Ascending aorta (tissue), 2 donors: ENCODE measurements around the gene ZSCAN18. TPM values are rescaled to one million over a fixed set of nuclear protein-coding genes. Genes with fewer than 3 reads are reported as not detected.
A peak's percentile ranks its signal among the peaks of the same experiment; 100 is the strongest.

Experiments
- DNase-seq, 2 donors: peaks; one replicate each; pipeline ENCODE4 v3.0.0-alpha.2; 2019; ENCODE audit warnings: low spot score in 2 of 2
- H3K27ac ChIP-seq, 2 donors: fragments of 200-600 bp; sonication (generic); one replicate each; pipeline ENCODE4 v1.5.1; 2016 to 2017; ENCODE audit warnings: mild to moderate bottlenecking in 1 of 2
- H3K27me3 ChIP-seq: fragments of 200-600 bp; sonication (generic); one replicate; pipeline ENCODE4 v1.5.1; 2017
- H3K36me3 ChIP-seq, 2 donors: fragments of 200-600 bp; sonication (generic); one replicate each; pipeline ENCODE4 v1.5.1; 2016
- H3K4me1 ChIP-seq, 2 donors: fragments of 200-600 bp; sonication (generic); one replicate each; pipeline ENCODE4 v1.5.1; 2016 to 2017; ENCODE audit warnings: mild to moderate bottlenecking in 1 of 2
- H3K4me3 ChIP-seq, 2 donors: fragments of 200-600 bp; sonication (generic); one replicate each; pipeline ENCODE4 v1.5.1; 2016 to 2017; ENCODE audit warnings: mild to moderate bottlenecking in 1 of 2
- H3K9me3 ChIP-seq, 2 donors: fragments of 200-600 bp; sonication (generic); one replicate each; pipeline ENCODE4 v1.5.1; 2016
- intact Hi-C: fragments of 100-400 bp; cut with DNase I; formaldehyde crosslinking; loops from one replicate; pipeline ENCODE4 v1.15.1; 2023
- total RNA-seq: library from RNA; depleted of rRNA; stranded (reverse); fragments of >200 nt; gene quantifications from one replicate; pipeline ENCODE4 v1.1.0, GENCODE V29; 2016
- TF ChIP-seq, protein P1 (sequence below), 3 experiments: fragments of 200-600 bp in 2 of 3; fragments of 450-650 bp in 1 of 3; sonication (generic) in 2 of 3; IDR thresholded peaks; one replicate each; pipeline ENCODE4 v1.5.1; 2016 to 2019; ENCODE audit warnings: antibody characterized with exemption in 3 of 3, mild to moderate bottlenecking in 1 of 3, moderate library complexity in 1 of 3

Gene ZSCAN18
- total RNA-seq, 1 donor from 2014 or later, result 181 TPM

DNA sequence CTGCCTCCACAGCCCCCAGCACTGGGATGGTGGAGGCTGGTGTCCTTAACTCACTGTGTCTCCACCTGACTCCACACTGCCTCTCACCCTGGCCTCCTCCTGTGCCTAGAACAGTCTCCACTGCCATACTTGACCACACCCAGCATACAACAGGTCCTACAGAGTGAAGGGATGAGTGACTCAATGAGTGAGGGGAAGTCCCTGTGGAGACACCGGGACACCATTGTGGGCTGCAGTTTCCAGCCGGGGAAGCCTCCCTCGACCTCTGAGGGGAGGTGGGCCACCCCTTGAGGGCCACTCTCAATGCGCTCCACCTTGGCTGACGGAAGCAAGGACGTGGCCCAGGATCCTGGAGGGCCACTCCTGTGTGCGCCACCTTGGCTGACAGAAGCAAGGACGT is 41.8 kb downstream of the ZSCAN18 start:
- no peak for DNase-seq
- intact Hi-C loops, result no loop called here

DNA sequence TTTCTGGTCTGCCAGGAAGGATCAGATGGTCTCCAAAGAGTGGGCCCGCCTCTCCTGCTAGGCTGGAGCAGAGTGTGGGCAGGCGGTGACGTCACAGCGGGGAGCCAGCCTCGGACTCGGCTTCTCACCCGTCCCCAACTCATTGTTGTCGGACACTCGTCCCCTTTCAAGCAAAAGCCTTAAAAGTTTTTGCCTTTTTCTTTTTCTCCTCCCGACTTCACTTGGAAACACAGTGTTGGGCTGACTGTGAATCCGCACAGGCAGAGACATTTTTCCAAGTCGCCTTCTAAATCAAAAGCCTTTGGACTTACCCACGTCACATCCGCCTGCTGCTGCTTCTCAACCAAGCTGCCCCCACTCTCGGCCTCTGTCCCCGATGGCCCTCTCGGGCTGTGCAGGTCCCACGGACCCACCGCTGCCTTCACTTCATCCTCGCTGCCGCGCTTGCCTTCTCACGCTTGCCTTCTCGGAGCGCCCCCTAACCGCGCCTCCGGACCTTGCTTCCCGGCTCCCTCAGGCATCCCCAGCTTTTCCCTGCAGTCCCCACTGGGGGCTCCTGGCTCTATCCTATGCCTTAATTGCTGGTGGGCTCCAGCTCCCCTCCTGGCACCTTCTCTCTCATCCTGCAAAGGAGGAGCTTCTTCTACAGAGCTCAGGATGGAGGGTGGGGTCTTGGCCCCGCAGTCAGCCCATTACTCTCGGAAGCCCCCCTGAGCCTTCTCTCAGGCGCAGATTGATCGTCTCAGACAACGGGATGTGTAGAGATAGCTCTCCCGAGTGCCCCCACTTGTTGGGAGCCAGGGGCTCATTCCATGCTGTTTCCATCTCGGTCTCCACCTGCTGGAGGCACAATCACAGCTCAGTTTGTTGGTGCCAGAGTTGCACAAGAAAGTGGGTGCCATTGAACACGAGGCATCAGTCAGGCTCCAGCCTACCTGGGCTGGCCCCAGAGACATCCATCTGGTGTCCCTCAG is 42.8 kb downstream of the ZSCAN18 start:
- intact Hi-C loops, result no loop called here
- peak overlapping the region; percentile 40 for H3K4me3 ChIP-seq
- DNase-seq, result no peak
- no peaks in the 10 kb centered on the region for H3K27me3 ChIP-seq
- H3K27ac ChIP-seq, result peak overlapping the region in 1 of 2 donors; percentile 2
- peaks cover 0 to 4% of the 10 kb centered on the region in 2 donors for H3K4me1 ChIP-seq
- H3K36me3 ChIP-seq, result no peaks in the 10 kb centered on the region
- peaks cover 13% of the 10 kb centered on the region in 2 donors for H3K9me3 ChIP-seq
- TF ChIP-seq, protein P1, sequence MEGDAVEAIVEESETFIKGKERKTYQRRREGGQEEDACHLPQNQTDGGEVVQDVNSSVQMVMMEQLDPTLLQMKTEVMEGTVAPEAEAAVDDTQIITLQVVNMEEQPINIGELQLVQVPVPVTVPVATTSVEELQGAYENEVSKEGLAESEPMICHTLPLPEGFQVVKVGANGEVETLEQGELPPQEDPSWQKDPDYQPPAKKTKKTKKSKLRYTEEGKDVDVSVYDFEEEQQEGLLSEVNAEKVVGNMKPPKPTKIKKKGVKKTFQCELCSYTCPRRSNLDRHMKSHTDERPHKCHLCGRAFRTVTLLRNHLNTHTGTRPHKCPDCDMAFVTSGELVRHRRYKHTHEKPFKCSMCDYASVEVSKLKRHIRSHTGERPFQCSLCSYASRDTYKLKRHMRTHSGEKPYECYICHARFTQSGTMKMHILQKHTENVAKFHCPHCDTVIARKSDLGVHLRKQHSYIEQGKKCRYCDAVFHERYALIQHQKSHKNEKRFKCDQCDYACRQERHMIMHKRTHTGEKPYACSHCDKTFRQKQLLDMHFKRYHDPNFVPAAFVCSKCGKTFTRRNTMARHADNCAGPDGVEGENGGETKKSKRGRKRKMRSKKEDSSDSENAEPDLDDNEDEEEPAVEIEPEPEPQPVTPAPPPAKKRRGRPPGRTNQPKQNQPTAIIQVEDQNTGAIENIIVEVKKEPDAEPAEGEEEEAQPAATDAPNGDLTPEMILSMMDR (IDR thresholded peaks at IDR 0.05), result no peak

More for the DNA sequence above, 41.8 kb downstream of the ZSCAN18 start:
- Histone ChIP-seq H3K27me3 (no peaks in the 10 kb centered on the region), H3K4me3 (no peak overlapping the region), H3K27ac (no peak overlapping the region), H3K36me3 (no peaks in the 10 kb centered on the region), H3K9me3 (peaks cover 9 to 16% of the 10 kb centered on the region in 2 donors), H3K4me1 (peaks cover 0 to 4% of the 10 kb centered on the region in 2 donors)
- TF ChIP-seq, protein P1 (IDR thresholded peaks at IDR 0.05), result no peak

DNA sequence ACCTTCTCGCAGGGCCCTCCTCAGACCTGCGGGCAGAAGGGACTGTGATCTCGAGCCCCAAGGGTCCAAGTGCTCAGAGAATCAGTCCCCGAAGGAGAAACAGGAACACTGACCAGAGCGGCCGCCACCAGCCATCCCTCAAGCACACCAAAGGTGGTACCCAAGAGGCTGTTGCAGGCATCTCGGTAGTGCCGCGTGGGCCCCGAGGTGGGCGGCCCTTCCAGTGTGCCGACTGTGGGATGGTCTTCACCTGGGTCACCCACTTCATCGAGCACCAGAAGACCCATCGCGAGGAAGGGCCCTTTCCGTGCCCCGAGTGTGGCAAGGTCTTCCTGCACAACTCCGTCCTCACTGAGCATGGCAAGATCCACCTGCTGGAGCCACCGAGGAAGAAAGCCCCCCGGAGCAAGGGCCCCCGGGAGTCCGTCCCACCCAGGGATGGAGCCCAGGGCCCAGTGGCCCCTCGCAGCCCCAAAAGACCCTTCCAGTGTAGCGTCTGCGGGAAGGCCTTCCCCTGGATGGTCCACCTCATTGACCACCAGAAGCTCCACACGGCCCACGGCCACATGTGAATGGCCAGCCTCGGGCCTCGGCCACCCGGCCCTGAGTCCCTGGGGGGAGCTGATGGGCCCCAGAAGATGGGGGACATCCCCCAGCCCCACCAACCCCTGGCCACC is 44.4 kb downstream of the ZSCAN18 start:
- H3K27ac ChIP-seq, result no peak overlapping the region
- TF ChIP-seq, protein P1 (IDR thresholded peaks at IDR 0.05), result no peak
- H3K27me3 ChIP-seq, result no peaks in the 10 kb centered on the region
- no peak overlapping the region for H3K4me3 ChIP-seq
- H3K4me1 ChIP-seq, result no peaks in the 10 kb centered on the region
- H3K9me3 ChIP-seq, result peaks cover 23 to 25% of the 10 kb centered on the region in 2 donors
- no peaks in the 10 kb centered on the region for H3K36me3 ChIP-seq
- intact Hi-C loops, result no loop called here
- no peak for DNase-seq

DNA sequence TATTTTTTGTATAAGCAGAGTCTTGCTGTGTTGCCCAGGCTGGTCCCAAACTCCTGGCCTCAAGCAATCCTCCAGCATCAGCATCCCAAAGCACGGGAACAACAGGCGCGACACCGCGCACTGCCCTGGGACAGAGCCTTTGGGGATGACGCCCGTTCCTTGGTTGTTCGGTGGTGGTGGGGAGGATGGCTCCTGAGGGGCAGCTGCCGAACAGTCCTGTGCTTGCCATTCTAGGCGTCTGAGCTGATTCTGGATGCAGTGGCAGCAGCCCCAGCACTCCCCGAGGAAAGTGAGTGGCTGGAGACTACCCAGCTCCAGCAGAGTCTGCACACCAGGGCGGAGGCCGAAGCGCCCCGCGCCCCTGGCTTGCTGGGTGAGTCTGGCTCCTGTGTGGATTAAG is 45.8 kb downstream of the ZSCAN18 start:
- Histone ChIP-seq H3K9me3 (peaks cover 20 to 23% of the 10 kb centered on the region in 2 donors), H3K4me3 (no peak overlapping the region), H3K4me1 (no peaks in the 10 kb centered on the region), H3K27me3 (no peaks in the 10 kb centered on the region), H3K36me3 (no peaks in the 10 kb centered on the region), H3K27ac (no peak overlapping the region)
- intact Hi-C loops, result no loop called here
- no peak for DNase-seq
- TF ChIP-seq, protein P1 (IDR thresholded peaks at IDR 0.05), result no peak

DNA sequence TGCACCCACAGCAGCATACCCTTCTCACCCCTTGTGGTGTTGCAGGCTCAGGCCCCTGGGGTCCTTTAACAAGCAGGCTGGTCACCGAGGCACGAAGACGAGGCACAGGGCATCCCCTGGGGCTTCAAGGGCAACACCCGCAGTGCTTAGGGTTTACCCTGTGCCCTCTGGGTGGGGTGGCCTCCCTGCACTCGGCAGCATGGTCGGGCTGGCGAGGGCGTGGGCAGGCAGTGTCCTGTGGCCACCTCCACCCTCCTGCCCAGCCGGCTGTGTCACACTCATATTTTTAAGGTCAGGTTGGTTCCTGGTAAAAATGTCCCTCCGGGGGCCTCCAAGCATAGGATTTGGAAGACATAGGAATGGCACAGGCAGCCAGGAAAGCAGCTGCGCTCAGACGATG is 50.4 kb downstream of the ZSCAN18 start:
- H3K27me3 ChIP-seq, result no peaks in the 10 kb centered on the region
- no peak overlapping the region for H3K4me3 ChIP-seq
- H3K9me3 ChIP-seq, result peaks cover 41 to 54% of the 10 kb centered on the region in 2 donors
- TF ChIP-seq, protein P1 (IDR thresholded peaks at IDR 0.05), result no peak
- H3K4me1 ChIP-seq, result no peaks in the 10 kb centered on the region
- intact Hi-C loops, result no loop called here
- H3K36me3 ChIP-seq, result no peaks in the 10 kb centered on the region
- H3K27ac ChIP-seq, result no peak overlapping the region
- no peak for DNase-seq
